Activated CD8-positive, alpha-beta memory T cell treated with anti-CD3 and anti-CD28 coated beads, Interleukin-2, amount 10 ng/mL, durations not matched to agents 7 days and 5 days (primary cell): ENCODE data around the gene SMARCB1. TPM values are rescaled to one million over a fixed set of nuclear protein-coding genes. Genes with fewer than 3 reads are reported as not detected.

Source experiments
- ATAC-seq: fragments of 150-1000 bp; cut with Tn5 transposase; one replicate; pipeline ENCODE4 v1.10.0; 2021; ENCODE audit warnings: moderate library complexity
- CTCF ChIA-PET: fragments of 350-600 bp; sonication (Branson Sonifier 250); formaldehyde crosslinking; loops from one replicate; lab custom pipeline; 2021; ENCODE audit warnings: antibody characterized with exemption; lab: Charles Lee
- DNase-seq: peaks from one replicate; pipeline ENCODE4 v3.0.0-alpha.2; 2020
- H3K27ac Mint-ChIP-seq: one replicate; pipeline ENCODE4 v1.8.0; 2021; ENCODE audit warnings: mild to moderate bottlenecking, mixed read lengths
- H3K27me3 Mint-ChIP-seq: one replicate; pipeline ENCODE4 v1.8.0; 2021; ENCODE audit warnings: mixed read lengths
- H3K36me3 Mint-ChIP-seq: one replicate; pipeline ENCODE4 v1.8.0; 2021; ENCODE audit warnings: mild to moderate bottlenecking, mixed read lengths
- H3K4me1 Mint-ChIP-seq: one replicate; pipeline ENCODE4 v1.8.0; 2021; ENCODE audit warnings: mixed read lengths
- H3K4me3 Mint-ChIP-seq: one replicate; pipeline ENCODE4 v1.8.0; 2021; ENCODE audit warnings: mild to moderate bottlenecking, moderate library complexity, mixed read lengths
- H3K9me3 Mint-ChIP-seq: one replicate; pipeline ENCODE4 v1.8.0; 2022; ENCODE audit warnings: low read depth, mixed read lengths
- total RNA-seq, 2 experiments: library from RNA; stranded (reverse); gene quantifications; one replicate each; pipeline ENCODE4 v1.2.3, GENCODE V29; 2021

The SMARCB1 gene
- total RNA-seq, 2 experiments from 2014 or later = 117 to 137 TPM

GRCh38 chr22:23787600-23787896 is 782 bp downstream of the SMARCB1 start:
- Mint-ChIP-seq H3K27ac (peak overlapping the region; percentile 82), H3K4me1 (peaks cover 52% of the 10 kb centered on the region), H3K36me3 (peaks cover 8% of the 10 kb centered on the region), H3K4me3 (peak overlapping the region; percentile 94), H3K9me3 (no peaks in the 10 kb centered on the region), H3K27me3 (no peaks in the 10 kb centered on the region)
- ATAC-seq = peak; percentile 22
- DNase-seq = no peak
- CTCF ChIA-PET = interaction anchor here (0.7 to 2.7 kb wide), 8 partner anchors 13 to 62 kb away, joined by 3 to 9 read pairs (median 6); partner anchors contain the start of gene CHCHD10

- ATAC-seq (no peak), DNase-seq (no peak)
- H3K36me3 Mint-ChIP-seq = peaks cover 8% of the 10 kb centered on the region
- CTCF ChIA-PET = interaction anchor here (0.7 to 2.7 kb wide), 7 partner anchors 14 to 61 kb away, joined by 3 to 7 read pairs (median 5); partner anchors contain the start of gene CHCHD10
- peak overlapping the region; percentile 82 for H3K27ac Mint-ChIP-seq
- peak overlapping the region; percentile 94 for H3K4me3 Mint-ChIP-seq
- H3K27me3 Mint-ChIP-seq = no peaks in the 10 kb centered on the region
- peaks cover 54% of the 10 kb centered on the region for H3K4me1 Mint-ChIP-seq
- no peaks in the 10 kb centered on the region for H3K9me3 Mint-ChIP-seq
Observed at GRCh38 chr22:23787910-23788309, 1.1 kb downstream of the SMARCB1 start.

GRCh38 chr22:23789121-23789520 is 2.4 kb downstream of the SMARCB1 start:
- Mint-ChIP-seq H3K9me3 (no peaks in the 10 kb centered on the region), H3K4me1 (peaks cover 48% of the 10 kb centered on the region), H3K27ac (no peak overlapping the region), H3K27me3 (no peaks in the 10 kb centered on the region), H3K4me3 (no peak overlapping the region), H3K36me3 (peaks cover 15% of the 10 kb centered on the region)
- no peak for ATAC-seq
- CTCF ChIA-PET = interaction anchor here (1.0 to 2.7 kb wide), 5 partner anchors 18 to 104 kb away, joined by 3 to 7 read pairs (median 5); no protein-coding TSS in a partner anchor
- no peak for DNase-seq

- Mint-ChIP-seq H3K27ac (no peak overlapping the region), H3K36me3 (peaks cover 19% of the 10 kb centered on the region), H3K4me3 (no peak overlapping the region), H3K4me1 (peaks cover 42% of the 10 kb centered on the region), H3K9me3 (no peaks in the 10 kb centered on the region), H3K27me3 (no peaks in the 10 kb centered on the region)
- DNase-seq (no peak), ATAC-seq (no peak)
- CTCF ChIA-PET = interaction anchor here (0.7 to 2.7 kb wide), 6 partner anchors 18 to 104 kb away, joined by 3 to 7 read pairs (median 4); no protein-coding TSS in a partner anchor
Observed at GRCh38 chr22:23789638-23790037, 2.9 kb downstream of the SMARCB1 start.

- CTCF ChIA-PET = no interaction called here
- H3K27ac Mint-ChIP-seq = no peak overlapping the region
- peaks cover 26% of the 10 kb centered on the region for H3K36me3 Mint-ChIP-seq
- ATAC-seq (no peak), DNase-seq (no peak)
- no peak overlapping the region for H3K4me3 Mint-ChIP-seq
- H3K9me3 Mint-ChIP-seq = no peaks in the 10 kb centered on the region
- peaks cover 40% of the 10 kb centered on the region for H3K4me1 Mint-ChIP-seq
- H3K27me3 Mint-ChIP-seq = no peaks in the 10 kb centered on the region
Observed at GRCh38 chr22:23790819-23791737, 4.3 kb downstream of the SMARCB1 start.

GRCh38 chr22:23791738-23792645 is 5.2 kb downstream of the SMARCB1 start:
- Mint-ChIP-seq H3K4me3 (no peak overlapping the region), H3K27me3 (no peaks in the 10 kb centered on the region), H3K27ac (peak overlapping the region; percentile 21), H3K36me3 (peaks cover 33% of the 10 kb centered on the region), H3K9me3 (no peaks in the 10 kb centered on the region), H3K4me1 (peaks cover 33% of the 10 kb centered on the region)
- ATAC-seq (no peak), DNase-seq (no peak)
- CTCF ChIA-PET = interaction anchor here (1.3 kb wide), 1 partner anchor 57 kb away, joined by 5 read pairs; no protein-coding TSS in a partner anchor

GRCh38 chr22:23793326-23793725 is 6.6 kb downstream of the SMARCB1 start:
- DNase-seq (no peak), ATAC-seq (no peak)
- no peak overlapping the region for H3K4me3 Mint-ChIP-seq
- no peaks in the 10 kb centered on the region for H3K27me3 Mint-ChIP-seq
- H3K9me3 Mint-ChIP-seq = no peaks in the 10 kb centered on the region
- CTCF ChIA-PET = no interaction called here
- peaks cover 25% of the 10 kb centered on the region for H3K4me1 Mint-ChIP-seq
- H3K36me3 Mint-ChIP-seq = peaks cover 36% of the 10 kb centered on the region
- no peak overlapping the region for H3K27ac Mint-ChIP-seq

GRCh38 chr22:23796461-23796860 is 9.7 kb downstream of the SMARCB1 start:
- H3K4me1 Mint-ChIP-seq = peaks cover 11% of the 10 kb centered on the region

GRCh38 chr22:23800297-23801237 is 13.8 kb downstream of the SMARCB1 start:
- Mint-ChIP-seq H3K27me3 (no peaks in the 10 kb centered on the region), H3K27ac (no peak overlapping the region), H3K36me3 (peaks cover 45% of the 10 kb centered on the region), H3K4me1 (no peaks in the 10 kb centered on the region), H3K4me3 (no peak overlapping the region), H3K9me3 (no peaks in the 10 kb centered on the region)
- no peak for ATAC-seq
- no peak for DNase-seq
- CTCF ChIA-PET = no interaction called here

More at GRCh38 chr22:23796461-23796860, 9.7 kb downstream of the SMARCB1 start:
- no peaks in the 10 kb centered on the region for H3K9me3 Mint-ChIP-seq
- H3K27ac Mint-ChIP-seq = no peak overlapping the region
- no peaks in the 10 kb centered on the region for H3K27me3 Mint-ChIP-seq
- DNase-seq (no peak), ATAC-seq (no peak)
- CTCF ChIA-PET = no interaction called here
- H3K36me3 Mint-ChIP-seq = peaks cover 47% of the 10 kb centered on the region
- H3K4me3 Mint-ChIP-seq = no peak overlapping the region

GRCh38 chr22:23801238-23801821 is 14.6 kb downstream of the SMARCB1 start:
- DNase-seq (no peak), ATAC-seq (no peak)
- H3K27me3 Mint-ChIP-seq = no peaks in the 10 kb centered on the region
- peaks cover 46% of the 10 kb centered on the region for H3K36me3 Mint-ChIP-seq
- H3K9me3 Mint-ChIP-seq = no peaks in the 10 kb centered on the region
- CTCF ChIA-PET = no interaction called here
- no peaks in the 10 kb centered on the region for H3K4me1 Mint-ChIP-seq
- no peak overlapping the region for H3K27ac Mint-ChIP-seq
- no peak overlapping the region for H3K4me3 Mint-ChIP-seq

GRCh38 chr22:23801886-23802377 is 15.2 kb downstream of the SMARCB1 start:
- Mint-ChIP-seq H3K27ac (no peak overlapping the region), H3K4me1 (no peaks in the 10 kb centered on the region), H3K9me3 (no peaks in the 10 kb centered on the region), H3K36me3 (peaks cover 44% of the 10 kb centered on the region), H3K27me3 (no peaks in the 10 kb centered on the region), H3K4me3 (no peak overlapping the region)
- CTCF ChIA-PET = no interaction called here
- no peak for ATAC-seq
- no peak for DNase-seq
